Occipital lobe (tissue), 2 donors: ENCODE measurements around the gene GULP1. TPM values are rescaled to one million over a fixed set of nuclear protein-coding genes. Genes with fewer than 3 reads are reported as not detected.

Experiments used
- DNase-seq: peaks from one replicate; lab custom pipeline; 2025; lab: John Stamatoyannopoulos, UW
- total RNA-seq: library from RNA; depleted of rRNA; stranded (reverse); fragments of >200 nt; gene quantifications from one replicate; pipeline ENCODE4 v1.2.3, GENCODE V29; 2014

GULP1 gene
- total RNA-seq, 1 donor from 2014 or later: 117 TPM

DNA sequence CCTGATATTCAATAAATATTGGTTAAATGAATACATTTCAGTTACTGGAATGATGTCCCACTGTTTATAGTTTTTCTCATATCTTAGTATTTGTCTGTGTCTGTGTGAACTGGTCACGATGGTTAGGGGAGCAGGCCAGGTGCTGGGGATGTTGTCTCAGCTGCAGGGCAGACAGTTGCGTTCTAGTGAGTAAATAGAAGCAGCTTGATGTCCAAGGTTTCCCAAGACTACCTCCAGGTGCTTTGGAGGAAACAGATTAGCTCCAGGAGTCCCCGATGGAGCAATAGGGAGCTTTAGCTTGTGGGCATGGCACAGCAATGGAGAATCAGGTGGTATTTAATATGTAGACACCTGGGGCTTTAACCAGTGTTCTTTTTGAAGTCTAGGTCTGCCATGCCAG is 75.5 kb downstream of the GULP1 start:
- no peak for DNase-seq

DNA sequence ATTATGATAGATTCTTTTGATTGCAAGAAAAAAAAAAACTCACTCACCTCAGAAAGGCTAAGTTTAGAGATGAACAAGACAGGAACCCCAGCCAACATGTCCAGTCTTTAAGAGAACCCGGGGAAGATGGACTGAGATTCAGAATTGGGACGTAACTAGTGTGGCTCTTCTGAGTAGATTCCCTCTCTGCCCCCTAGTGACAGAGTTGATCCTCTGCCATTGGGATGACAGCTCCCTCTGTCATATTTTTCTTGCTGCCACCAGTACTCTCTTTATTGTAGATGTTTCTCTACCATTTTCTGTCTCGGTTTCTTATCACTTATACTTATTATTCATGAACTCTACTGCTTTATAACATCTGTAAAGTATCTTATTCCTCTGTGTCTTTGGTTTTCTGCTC is 77.7 kb downstream of the GULP1 start:
- DNase-seq: no peak

DNA sequence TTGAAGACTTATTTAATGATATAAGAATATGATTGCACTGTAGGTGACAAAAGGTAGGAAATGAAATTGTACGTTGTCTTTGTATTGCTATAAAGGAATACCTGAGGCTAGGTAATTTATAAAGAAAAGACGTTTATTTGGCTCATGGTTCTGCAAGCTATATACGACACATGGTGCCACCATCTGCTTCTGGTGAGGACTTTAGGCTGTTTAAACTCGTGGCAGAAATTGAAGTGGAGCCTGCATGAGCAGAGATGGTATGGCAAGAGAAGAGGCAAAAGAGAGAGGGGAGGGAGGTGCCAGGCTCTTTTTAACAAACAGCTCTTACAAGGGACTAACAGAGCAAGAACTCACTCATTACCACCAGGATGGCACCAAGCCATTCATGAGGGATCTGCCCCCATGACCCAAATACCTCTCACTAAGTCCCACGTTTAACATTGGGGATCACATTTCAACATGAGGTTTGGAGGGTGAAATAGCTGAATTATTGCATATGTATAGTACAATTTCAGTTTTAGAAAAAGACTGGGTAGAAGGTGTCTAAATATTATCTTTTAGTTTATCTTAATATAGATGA is 86.8 kb downstream of the GULP1 start:
- DNase-seq: no peak

GRCh38 chr2:188379748-188380147 is 88.1 kb downstream of the GULP1 start:
- no peak for DNase-seq

- no peak for DNase-seq
These were observed 88.6 kb downstream of the GULP1 start for GRCh38 chr2:188380280-188380679.

GRCh38 chr2:188381614-188382013 is 89.9 kb downstream of the GULP1 start:
- DNase-seq: no peak

DNA sequence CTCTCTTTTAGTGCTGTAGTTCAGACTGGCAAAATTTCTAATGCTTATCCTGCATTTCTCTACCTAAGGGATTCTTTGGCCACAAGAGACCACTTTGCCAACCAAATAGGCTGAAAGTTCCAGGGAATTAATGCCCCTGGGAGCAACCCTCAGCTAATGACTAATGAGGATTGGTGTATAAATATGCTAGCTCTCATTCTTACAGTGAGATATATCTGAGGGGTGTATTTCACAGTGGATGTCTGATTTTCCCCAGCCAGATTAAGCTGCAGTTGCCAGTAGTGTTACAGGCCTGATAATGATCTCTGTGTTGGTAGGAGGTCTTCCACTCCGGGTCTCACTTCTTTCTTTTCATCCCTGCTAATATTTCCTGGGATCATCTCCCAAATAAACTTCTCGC is 90.4 kb downstream of the GULP1 start:
- no peak for DNase-seq

DNA sequence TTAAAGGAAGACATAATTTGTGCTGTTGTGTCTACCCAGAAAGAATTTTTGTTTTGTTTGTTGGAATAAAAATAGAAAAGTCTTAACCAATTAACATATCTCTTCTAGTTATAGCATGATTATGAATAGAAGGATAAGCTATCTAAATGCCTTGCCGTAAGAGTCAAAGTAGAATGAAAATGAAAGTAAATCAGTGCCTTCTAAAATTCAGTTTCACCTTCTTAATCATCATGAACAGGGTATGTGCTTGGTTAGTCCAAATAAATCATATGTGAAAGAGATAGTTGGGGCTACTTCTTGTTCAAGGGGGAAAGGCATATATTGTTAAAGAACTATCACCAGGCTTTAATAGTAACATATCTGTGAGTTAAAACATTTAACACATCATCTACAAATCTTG is 91.5 kb downstream of the GULP1 start:
- DNase-seq: no peak

DNA sequence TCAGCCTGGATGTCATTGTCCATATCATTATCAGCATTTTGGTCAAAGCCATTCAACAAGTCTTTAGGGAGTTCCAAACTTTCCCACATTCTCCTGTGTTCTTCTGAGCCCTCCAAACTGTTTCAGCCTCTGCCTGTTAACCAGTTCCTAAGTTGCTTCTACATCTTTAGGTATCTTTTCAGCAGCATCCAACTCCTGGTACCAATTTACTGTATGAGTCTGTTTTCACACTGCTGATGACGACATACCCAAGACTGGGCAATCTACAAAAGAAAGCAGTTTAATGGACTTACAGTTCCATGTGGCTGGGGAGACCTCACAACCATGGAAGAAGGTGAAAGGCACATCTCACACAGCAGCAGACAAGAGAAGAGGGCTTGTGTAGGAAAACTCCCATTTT is 94.2 kb downstream of the GULP1 start:
- no peak for DNase-seq

GRCh38 chr2:188388831-188389230 is 97.2 kb downstream of the GULP1 start:
- no peak for DNase-seq

GRCh38 chr2:188391354-188391753 is 99.7 kb downstream of the GULP1 start:
- DNase-seq: no peak

DNA sequence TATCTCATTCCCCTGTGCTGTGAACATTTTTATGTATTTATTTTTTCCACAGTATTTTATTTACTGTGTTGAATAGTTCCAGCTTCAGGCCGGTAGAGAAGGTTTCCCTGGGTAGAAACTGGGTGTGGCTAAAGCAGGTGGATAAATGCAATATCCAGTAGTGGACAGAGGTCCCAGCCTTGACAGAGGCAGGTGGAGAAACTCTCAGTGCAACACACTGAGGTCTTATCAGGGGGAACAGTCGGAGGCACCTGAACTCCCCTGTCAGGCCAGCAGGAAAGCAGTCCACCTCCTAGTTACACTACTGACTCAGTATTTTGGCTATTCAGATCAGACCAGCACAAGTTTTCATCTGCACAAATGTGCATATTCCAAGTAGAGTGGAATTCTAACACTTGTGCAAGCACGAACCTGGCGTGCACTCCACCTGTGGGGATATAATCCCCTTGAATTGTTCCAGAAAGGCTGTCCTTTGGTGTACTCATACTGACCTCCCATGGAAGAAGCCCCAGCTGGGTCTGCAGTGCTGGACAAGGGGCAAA is 103.3 kb downstream of the GULP1 start:
- no peak for DNase-seq

DNA sequence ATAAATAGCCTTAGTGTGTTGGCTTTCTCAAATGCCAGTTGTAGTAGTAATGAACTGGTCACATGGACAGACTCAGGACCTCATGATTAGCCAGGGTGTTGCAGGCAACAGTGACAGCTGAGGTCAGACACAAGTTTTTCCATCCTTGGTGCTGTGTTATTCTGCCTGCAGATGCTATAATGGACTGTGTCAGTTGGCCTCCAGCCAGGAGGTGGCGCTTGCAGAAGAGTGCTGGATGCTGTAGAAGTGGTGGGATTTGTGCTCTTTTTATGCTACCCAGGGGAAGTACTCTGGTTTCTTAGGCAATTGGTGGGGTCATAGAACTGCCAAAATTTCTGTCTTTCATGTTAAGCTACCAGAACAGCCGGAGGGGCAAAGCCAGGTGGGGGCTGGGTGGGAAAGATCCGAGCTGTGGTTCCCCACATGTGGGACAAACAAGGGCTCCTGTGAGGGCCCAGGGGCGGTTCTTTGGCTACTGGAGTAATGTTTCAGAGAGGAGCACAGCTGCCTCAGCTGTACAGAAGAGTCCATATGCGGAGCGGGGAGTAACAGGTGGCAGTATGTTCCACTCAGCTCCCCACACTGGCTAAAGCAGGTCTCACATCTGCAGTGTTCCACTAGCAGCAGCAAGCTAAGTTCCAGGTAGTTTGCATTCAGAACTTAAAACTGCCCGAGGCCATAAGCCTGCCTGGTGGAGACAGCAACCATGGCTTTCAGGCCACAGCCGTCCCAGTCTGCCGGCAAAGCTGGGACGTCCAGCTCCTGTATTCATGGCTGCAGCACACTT is 104.4 kb downstream of the GULP1 start:
- no peak for DNase-seq

DNA sequence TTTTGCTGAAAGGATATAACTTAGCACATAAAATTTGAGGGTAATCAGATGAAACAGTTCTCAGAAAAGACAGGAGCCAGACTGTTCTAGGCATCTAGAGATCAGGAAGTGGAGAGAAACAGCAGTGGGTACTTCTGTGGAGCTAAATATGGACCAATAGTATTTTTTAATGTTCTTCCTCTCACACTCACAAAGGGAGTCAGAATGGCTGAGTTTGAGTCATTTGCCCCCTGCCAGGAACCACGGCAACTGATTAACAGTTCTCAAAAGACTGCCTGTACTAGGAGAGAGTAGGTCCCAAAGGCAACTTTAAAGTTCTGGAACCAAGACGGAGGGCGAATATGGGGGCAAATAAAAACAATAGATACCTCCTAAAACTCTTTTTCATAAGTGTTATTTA is 107.5 kb downstream of the GULP1 start:
- no peak for DNase-seq

- no peak for DNase-seq
These were observed 112.0 kb downstream of the GULP1 start for GRCh38 chr2:188403676-188404075.

GRCh38 chr2:188404341-188405004 is 112.8 kb downstream of the GULP1 start:
- DNase-seq: no peak

GRCh38 chr2:188406414-188406813 is 114.7 kb downstream of the GULP1 start:
- no peak for DNase-seq

DNA sequence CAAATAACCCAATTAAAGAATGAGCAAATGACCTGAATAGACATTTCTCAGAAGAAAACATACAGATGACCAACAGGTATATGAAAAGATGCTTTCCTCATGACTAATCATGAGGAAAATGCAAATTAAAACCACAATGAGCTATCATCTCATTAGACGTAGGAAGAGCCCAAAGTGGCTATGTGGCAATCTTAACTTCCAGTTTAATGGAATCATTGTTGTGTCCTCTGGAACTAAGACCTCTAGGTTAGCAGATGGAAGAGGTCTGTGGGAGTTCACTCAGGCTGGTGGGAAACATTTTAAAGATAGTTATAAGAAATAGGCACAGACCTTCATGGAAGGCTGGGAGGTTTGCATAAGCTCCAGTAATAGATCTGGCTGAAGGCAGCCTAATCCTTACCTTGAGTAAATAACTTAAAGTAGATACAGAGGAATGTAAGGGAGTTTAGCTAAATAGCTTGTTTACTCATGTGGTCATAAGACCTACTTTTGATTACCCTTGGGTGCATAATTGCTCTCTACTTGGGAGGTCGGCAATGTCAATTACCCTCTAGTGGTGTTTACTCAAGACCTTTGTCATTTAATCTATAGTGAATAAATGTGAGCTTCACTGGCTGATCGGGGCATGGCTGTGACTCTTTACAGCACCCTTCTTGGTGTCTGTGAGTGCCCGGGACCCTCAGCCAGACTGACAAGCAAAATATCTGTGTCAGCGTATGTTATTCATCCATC is 119.0 kb downstream of the GULP1 start:
- no peak for DNase-seq

GRCh38 chr2:188412190-188412589 is 120.5 kb downstream of the GULP1 start:
- DNase-seq: no peak

GRCh38 chr2:188414411-188414810 is 122.7 kb downstream of the GULP1 start:
- no peak for DNase-seq

DNA sequence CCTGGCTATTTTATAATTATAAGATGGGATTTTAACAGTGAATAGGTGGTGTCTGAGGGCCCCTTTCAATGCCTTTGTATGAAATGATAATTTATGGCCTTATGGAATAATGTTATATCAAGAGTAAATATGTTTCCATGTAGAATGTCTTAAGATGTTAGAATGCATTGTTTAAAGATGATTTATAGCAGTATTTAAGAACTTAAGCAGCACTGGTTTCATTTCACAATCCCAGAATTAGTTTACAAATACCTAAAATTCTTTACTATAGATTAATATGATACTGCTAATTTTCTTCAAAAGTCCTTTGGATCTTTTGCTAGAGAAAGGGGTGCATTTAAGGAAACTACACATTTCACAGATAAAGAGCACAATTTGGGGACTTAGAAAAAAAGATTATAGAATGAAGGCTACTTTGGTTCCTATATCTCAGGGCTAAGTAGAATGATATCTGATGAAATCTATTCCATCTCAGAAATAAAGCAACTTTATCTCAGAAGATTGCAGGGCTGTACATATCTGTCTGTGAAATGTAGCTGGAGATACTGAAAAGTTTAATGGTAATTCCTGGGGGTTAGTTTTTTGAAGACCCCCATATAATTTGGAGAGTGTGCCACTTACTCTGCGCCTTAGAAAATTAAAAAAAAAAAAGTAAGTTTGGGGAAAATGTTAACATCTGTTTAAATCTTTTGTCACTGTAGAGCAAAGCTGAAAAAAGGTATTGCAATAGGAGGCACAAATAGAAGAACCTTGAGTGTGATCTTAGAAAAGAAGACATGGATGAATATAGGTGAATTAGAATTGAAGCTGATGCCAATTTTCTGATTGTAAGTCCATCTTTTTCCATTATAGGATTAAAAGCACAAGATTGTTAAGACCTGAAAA is 123.4 kb downstream of the GULP1 start:
- DNase-seq: no peak
